WTC11 (cell line): ENCODE results near the gene PIF1. TPM values are rescaled to one million over a fixed set of nuclear protein-coding genes. Genes with fewer than 3 reads are reported as not detected.
A peak's percentile ranks its signal among the peaks of the same experiment; 100 is the strongest.

Experiments
- ATAC-seq: fragments of 200-7000 bp; cut with Tn5 transposase; 2 replicates; pipeline ENCODE4 v1.10.0; 2021; ENCODE audit warnings: mild to moderate bottlenecking, moderate library complexity
- CTCF ChIA-PET: fragments of 300-600 bp; sonication (Branson Sonifier 250); formaldehyde crosslinking; loops from one replicate; lab custom pipeline; 2021; ENCODE audit warnings: antibody characterized with exemption; lab: Charles Lee
- POLR2A ChIA-PET: fragments of 350-600 bp; sonication (Branson Sonifier 250); formaldehyde crosslinking; loops from one replicate; lab custom pipeline; 2021; ENCODE audit warnings: antibody characterized with exemption; lab: Charles Lee
- DNase-seq: peaks from one replicate; pipeline ENCODE4 v3.0.0; 2021; ENCODE audit warnings: low spot score
- H3K27ac Mint-ChIP-seq: 2 replicates; pipeline ENCODE4 v1.8.0; 2021; ENCODE audit warnings: mixed read lengths
- H3K27me3 Mint-ChIP-seq: 2 replicates; pipeline ENCODE4 v1.8.0; 2021; ENCODE audit warnings: low read depth, mild to moderate bottlenecking, moderate library complexity, mixed read lengths
- H3K36me3 Mint-ChIP-seq: 2 replicates; pipeline ENCODE4 v1.8.0; 2021; ENCODE audit warnings: mixed read lengths
- H3K4me1 Mint-ChIP-seq: 2 replicates; pipeline ENCODE4 v1.8.0; 2022; ENCODE audit warnings: mixed read lengths
- H3K4me3 Mint-ChIP-seq: 2 replicates; pipeline ENCODE4 v1.8.0; 2021; ENCODE audit warnings: mild to moderate bottlenecking, moderate library complexity, mixed read lengths
- H3K9me3 Mint-ChIP-seq: 2 replicates; pipeline ENCODE4 v1.8.0; 2021; ENCODE audit warnings: mixed read lengths
- AFF4 ChIP-seq: sonication (generic); formaldehyde crosslinking; IDR thresholded peaks from 2 replicates; pipeline ENCODE4 v1.8.1; 2023; ENCODE audit warnings: mild to moderate bottlenecking, missing genetic modification reagents, borderline replicate concordance
- ATF1 ChIP-seq: sonication (generic); formaldehyde crosslinking; IDR thresholded peaks from 2 replicates; pipeline ENCODE4 v1.8.1; 2023; ENCODE audit warnings: mild to moderate bottlenecking, moderate library complexity, missing genetic modification reagents
- CTCF ChIP-seq: fragments of 200-600 bp; IDR thresholded peaks from 2 replicates; pipeline ENCODE4 v1.8.0; 2022; ENCODE audit warnings: antibody characterized with exemption
- FOXP4 ChIP-seq: sonication (generic); formaldehyde crosslinking; IDR thresholded peaks from 2 replicates; pipeline ENCODE4 v1.8.0; 2022; ENCODE audit warnings: mild to moderate bottlenecking, missing genetic modification reagents
- GABPB1 ChIP-seq: sonication (generic); formaldehyde crosslinking; IDR thresholded peaks from 2 replicates; pipeline ENCODE4 v1.8.1; 2023; ENCODE audit warnings: mild to moderate bottlenecking, missing genetic modification reagents
- OVOL2 ChIP-seq: fragments of 250-450 bp; sonication (Bioruptor Pico); IDR thresholded peaks from 2 replicates; pipeline ENCODE4 v1.9.0; 2021; ENCODE audit warnings: mild to moderate bottlenecking, borderline replicate concordance
- TEAD1 ChIP-seq: sonication (generic); formaldehyde crosslinking; IDR thresholded peaks from 2 replicates; pipeline ENCODE4 v1.8.0; 2022; ENCODE audit warnings: mild to moderate bottlenecking, missing genetic modification reagents
- TEAD4 ChIP-seq: sonication (generic); formaldehyde crosslinking; IDR thresholded peaks from 2 replicates; pipeline ENCODE4 v1.8.0; 2022; ENCODE audit warnings: mild to moderate bottlenecking, missing genetic modification reagents
- USF1 ChIP-seq: sonication (generic); formaldehyde crosslinking; IDR thresholded peaks from 2 replicates; pipeline ENCODE4 v1.8.0; 2022; ENCODE audit warnings: mild to moderate bottlenecking, missing genetic modification reagents
- ZBTB43 ChIP-seq: sonication (generic); formaldehyde crosslinking; IDR thresholded peaks from 2 replicates; pipeline ENCODE4 v1.8.1; 2023; ENCODE audit warnings: mild to moderate bottlenecking, missing genetic modification reagents
- ZNF281 ChIP-seq: sonication (generic); formaldehyde crosslinking; IDR thresholded peaks from 2 replicates; pipeline ENCODE4 v1.8.0; 2023; ENCODE audit warnings: mild to moderate bottlenecking, missing genetic modification reagents
- total RNA-seq: library from RNA; stranded (reverse); gene quantifications from 3 replicates; pipeline ENCODE4 v1.2.3, GENCODE V29; 2021

Gene PIF1
- total RNA-seq, 1 experiment from 2014 or later: 249 TPM

- TF ChIP-seq AFF4: peak; percentile 80; the same call in 1 of the 2 replicates
- peak; percentile 96 for TF ChIP-seq TEAD1 (CRISPR knock-in tag)
- TF ChIP-seq TEAD4 (CRISPR knock-in tag): peak; percentile 12; the same call in 1 of the 2 replicates
- TF ChIP-seq, all 79 proteins: peak for 14
Measured at GRCh38 chr15:64810497-64811326, 14.7 kb downstream of the PIF1 start (continued).

GRCh38 chr15:64809649-64810496 is 15.6 kb downstream of the PIF1 start:
- ChIA-PET POLR2A (interaction anchor here (0.7 to 5.6 kb wide), 20 partner anchors 14 to 112 kb away, joined by 3 to 45 read pairs (median 6); partner anchors contain the start of genes PIF1, PLEKHO2 and RBPMS2), CTCF (interaction anchor here (0.6 to 7.6 kb wide), 46 partner anchors 8 to 611 kb away, joined by 3 to 122 read pairs (median 6); partner anchors contain the start of genes ANKDD1A, PIF1 and RBPMS2)
- ATAC-seq (peak; percentile 4), DNase-seq (peak; percentile 95)
- peaks cover 4% of the 10 kb centered on the region; the same call in 1 of the 2 replicates for H3K36me3 Mint-ChIP-seq
- peak overlapping the region; percentile 63 for H3K4me3 Mint-ChIP-seq
- no peaks in the 10 kb centered on the region for H3K27me3 Mint-ChIP-seq
- no peak for TF ChIP-seq ATF1 (CRISPR knock-in tag)
- 0 out of 2 replicates have a peak, but pooled peaks have one; percentile 14 for TF ChIP-seq USF1 (CRISPR knock-in tag)
- 0 out of 2 replicates have a peak, but pooled peaks have one; percentile 50 for TF ChIP-seq TEAD1 (CRISPR knock-in tag)
- no peak for TF ChIP-seq GABPB1 (CRISPR knock-in tag)
- TF ChIP-seq CTCF: peak; percentile 86
- TF ChIP-seq FOXP4 (CRISPR knock-in tag): no peak
- H3K27ac Mint-ChIP-seq: peak overlapping the region; percentile 97
- no peaks in the 10 kb centered on the region for H3K9me3 Mint-ChIP-seq
- H3K4me1 Mint-ChIP-seq: peaks cover 82% of the 10 kb centered on the region

GRCh38 chr15:64808785-64809453 is 16.5 kb downstream of the PIF1 start:
- H3K4me1 Mint-ChIP-seq: peaks cover 83% of the 10 kb centered on the region
- peaks cover 7% of the 10 kb centered on the region; the same call in 1 of the 2 replicates for H3K36me3 Mint-ChIP-seq
- H3K27me3 Mint-ChIP-seq: no peaks in the 10 kb centered on the region; the same call in 1 of the 2 replicates
- H3K27ac Mint-ChIP-seq: peak overlapping the region; percentile 97
- peak overlapping the region; percentile 63 for H3K4me3 Mint-ChIP-seq
- ATAC-seq (peak; percentile 4), DNase-seq (peak; percentile 59)
- ChIA-PET POLR2A (interaction anchor here (0.7 to 5.6 kb wide), 18 partner anchors 8 to 108 kb away, joined by 3 to 45 read pairs (median 8); partner anchors contain the start of genes PIF1, PLEKHO2 and RBPMS2), CTCF (interaction anchor here (0.6 to 7.6 kb wide), 34 partner anchors 11 to 180 kb away, joined by 3 to 122 read pairs (median 8); partner anchors contain the start of genes ANKDD1A, PIF1 and RBPMS2)
- H3K9me3 Mint-ChIP-seq: no peaks in the 10 kb centered on the region
- TF ChIP-seq ZBTB43: 0 out of 2 replicates have a peak, but pooled peaks have one; percentile 31
- TF ChIP-seq ZNF281: 0 out of 2 replicates have a peak, but pooled peaks have one; percentile 53
- no peak for TF ChIP-seq OVOL2 (CRISPR knock-in tag)
